PC-9 (cell line): ENCODE data around the gene RIPOR2. TPM values are rescaled to one million over a fixed set of nuclear protein-coding genes. Genes with fewer than 3 reads are reported as not detected.

Source experiments
- BruUV-seq: library from RNA; stranded (reverse); fragments of 400-500 nt; replicated peaks from 2 replicates; lab custom pipeline; 2021; lab: Mats Ljungman, UMichigan
- CTCF ChIA-PET: fragments of 300-600 bp; sonication (Branson Sonifier 250); formaldehyde crosslinking; loops from one replicate; lab custom pipeline; 2022; ENCODE audit warnings: antibody characterized with exemption; lab: Charles Lee
- POLR2A ChIA-PET: fragments of 300-600 bp; sonication (Branson Sonifier 250); formaldehyde crosslinking; loops from one replicate; lab custom pipeline; 2022; ENCODE audit warnings: antibody characterized with exemption; ENCODE audit not compliant: unreplicated experiment; lab: Charles Lee
- DNase-seq, 2 experiments: peaks; one replicate each; pipeline versions ENCODE4 v3.0.0 to v3.0.0-alpha.2; 2015 to 2022; ENCODE audit warnings: mixed read lengths in 1 of 2
- H2AFZ ChIP-seq: fragments of 200-600 bp; sonication (generic); 2 replicates; pipeline ENCODE4 v1.8.1; 2017; ENCODE audit warnings: antibody characterized with exemption
- H3F3A ChIP-seq: fragments of 200-600 bp; sonication (generic); 2 replicates; pipeline ENCODE4 v1.8.1; 2017; ENCODE audit warnings: antibody characterized with exemption, mild to moderate bottlenecking, low read depth; ENCODE audit not compliant: insufficient read depth
- H3K27ac ChIP-seq: fragments of 200-600 bp; sonication (generic); 2 replicates; pipeline ENCODE4 v1.6.1; 2016; ENCODE audit warnings: mixed run types
- H3K27me3 ChIP-seq: fragments of 200-600 bp; sonication (generic); 2 replicates; pipeline ENCODE4 v1.6.1; 2016; ENCODE audit warnings: low read depth, mixed run types; ENCODE audit not compliant: insufficient read depth
- H3K36me3 ChIP-seq: fragments of 200-600 bp; sonication (generic); 2 replicates; pipeline ENCODE4 v1.6.1; 2016; ENCODE audit warnings: low read depth, mixed run types
- H3K4me1 ChIP-seq: fragments of 200-600 bp; sonication (generic); replicated peaks from 2 replicates; pipeline ENCODE4 v1.6.1; 2016; ENCODE audit warnings: mixed run types; ENCODE audit not compliant: insufficient read depth
- H3K4me2 ChIP-seq: fragments of 200-600 bp; sonication (generic); 2 replicates; pipeline ENCODE4 v1.6.1; 2017; ENCODE audit warnings: mixed run types
- H3K4me3 ChIP-seq: fragments of 200-600 bp; sonication (generic); 2 replicates; pipeline ENCODE4 v1.6.1; 2016; ENCODE audit warnings: mixed run types
- H3K79me2 ChIP-seq: fragments of 200-600 bp; sonication (generic); 2 replicates; pipeline ENCODE4 v1.6.1; 2017; ENCODE audit warnings: low read depth, mixed run types
- H3K9me2 ChIP-seq: fragments of 200-600 bp; sonication (generic); 2 replicates; pipeline ENCODE4 v1.8.1; 2017; ENCODE audit warnings: mild to moderate bottlenecking; ENCODE audit not compliant: insufficient read depth
- H3K9me3 ChIP-seq: fragments of 200-600 bp; sonication (generic); 2 replicates; pipeline ENCODE4 v1.8.1; 2016; ENCODE audit warnings: low read depth; ENCODE audit not compliant: insufficient read depth
- H4K20me1 ChIP-seq: fragments of 200-600 bp; sonication (generic); 2 replicates; pipeline ENCODE4 v1.8.1; 2017; ENCODE audit not compliant: insufficient read depth
- CTCF ChIP-seq: fragments of 200-600 bp; sonication (generic); conservative IDR thresholded peaks from 2 replicates; pipeline ENCODE4 v1.6.1; 2017; ENCODE audit warnings: mixed run types, antibody characterized with exemption, mild to moderate bottlenecking, moderate library complexity
- EZH2 ChIP-seq: fragments of 200-600 bp; sonication (generic); IDR thresholded peaks from 2 replicates; pipeline ENCODE4 v1.8.0; 2017; ENCODE audit warnings: antibody characterized with exemption, low read depth
- intact Hi-C: fragments of 100-400 bp; cut with micrococcal nuclease; formaldehyde crosslinking; loops from one replicate; pipeline ENCODE4 v1.10.0; 2022; ENCODE audit not compliant: unreplicated experiment
- total RNA-seq: library from RNA; stranded (reverse); gene quantifications from 2 replicates; pipeline ENCODE4 v1.2.3, GENCODE V29; 2021

Gene RIPOR2
- total RNA-seq, 1 experiment from 2014 or later: 0.94 TPM

- no peak overlapping the region for H3K27ac ChIP-seq
- intact Hi-C loops: no loop called here
- no peak for DNase-seq
- no peak overlapping the region for H3K4me3 ChIP-seq
- no peak overlapping the region for H2AFZ ChIP-seq
- no peaks in the 10 kb centered on the region for H3K4me1 ChIP-seq
- ChIA-PET CTCF (no interaction called here), POLR2A (no interaction called here)
- H4K20me1 ChIP-seq: no peaks in the 10 kb centered on the region
- no peaks in the 10 kb centered on the region for H3K79me2 ChIP-seq
- H3K36me3 ChIP-seq: no peaks in the 10 kb centered on the region
- H3K9me3 ChIP-seq: no peaks in the 10 kb centered on the region
- TF ChIP-seq CTCF (no peak), EZH2 (no peak)
- no peaks in the 10 kb centered on the region for H3K9me2 ChIP-seq
- no TSS peak for BruUV-seq
- H3K4me2 ChIP-seq: no peak overlapping the region
- no peaks in the 10 kb centered on the region for H3K27me3 ChIP-seq
- H3F3A ChIP-seq: no peaks in the 10 kb centered on the region
Observed at GRCh38 chr6:24961852-24962251, 26.1 kb upstream of the RIPOR2 start.

GRCh38 chr6:24960991-24961475 is 25.3 kb upstream of the RIPOR2 start:
- TF ChIP-seq EZH2: no peak
- TF ChIP-seq CTCF: no peak
- Histone ChIP-seq H3K4me2 (no peak overlapping the region), H3K79me2 (no peaks in the 10 kb centered on the region), H3K27me3 (no peaks in the 10 kb centered on the region), H4K20me1 (no peaks in the 10 kb centered on the region), H3K9me2 (no peaks in the 10 kb centered on the region), H3K4me1 (no peaks in the 10 kb centered on the region), H3K9me3 (no peaks in the 10 kb centered on the region), H3K4me3 (no peak overlapping the region), H3F3A (no peaks in the 10 kb centered on the region), H3K27ac (no peak overlapping the region), H3K36me3 (no peaks in the 10 kb centered on the region), H2AFZ (no peak overlapping the region)
- CTCF ChIA-PET: no interaction called here
- DNase-seq: no peak
- POLR2A ChIA-PET: no interaction called here
- intact Hi-C loops: no loop called here
- no TSS peak for BruUV-seq

GRCh38 chr6:24959319-24959718 is 23.6 kb upstream of the RIPOR2 start:
- Histone ChIP-seq H3K9me3 (no peaks in the 10 kb centered on the region), H3K36me3 (no peaks in the 10 kb centered on the region), H3F3A (no peaks in the 10 kb centered on the region), H4K20me1 (no peaks in the 10 kb centered on the region), H3K27me3 (no peaks in the 10 kb centered on the region), H3K27ac (no peak overlapping the region), H3K4me3 (no peak overlapping the region), H3K4me1 (no peaks in the 10 kb centered on the region), H3K9me2 (no peaks in the 10 kb centered on the region), H2AFZ (no peak overlapping the region), H3K79me2 (no peaks in the 10 kb centered on the region), H3K4me2 (no peak overlapping the region)
- BruUV-seq: no TSS peak
- intact Hi-C loops: no loop called here
- no peak for DNase-seq
- no peak for TF ChIP-seq EZH2
- TF ChIP-seq CTCF: no peak
- POLR2A ChIA-PET: no interaction called here
- CTCF ChIA-PET: no interaction called here
